GM23338 (cell line): Measurements from ENCODE around the gene IQSEC2.

Experiments used
- CTCF ChIP-seq, 2 experiments: fragments of 200-600 bp in 1 of 2; sonication (generic) in 1 of 2; conservative IDR thresholded peaks; 2 replicates each; pipeline versions ENCODE4 v1.5.1 to v1.6.1; 2016 to 2017; ENCODE audit warnings: antibody characterized with exemption in 2 of 2, low read depth in 2 of 2, mild to moderate bottlenecking in 2 of 2, moderate library complexity in 1 of 2
- EZH2 ChIP-seq: fragments of 200-600 bp; sonication (generic); IDR thresholded peaks from one replicate; pipeline ENCODE4 v1.8.0; 2017; ENCODE audit warnings: antibody characterized with exemption, mild to moderate bottlenecking, low read depth; ENCODE audit not compliant: unreplicated experiment
- EZH2phosphoT487 ChIP-seq: fragments of 200-600 bp; sonication (generic); IDR thresholded peaks from one replicate; pipeline ENCODE4 v1.8.1; 2018; ENCODE audit warnings: antibody characterized with exemption; ENCODE audit not compliant: unreplicated experiment
- NANOG ChIP-seq: IDR thresholded peaks from 2 replicates; pipeline ENCODE4 v1.6.1; 2016; ENCODE audit warnings: antibody characterized with exemption, borderline replicate concordance
- POLR2AphosphoS5 ChIP-seq: IDR thresholded peaks from 2 replicates; pipeline ENCODE4 v1.6.1; 2016; ENCODE audit warnings: antibody characterized with exemption, low read depth
- ZNF114 ChIP-seq: fragments of 250-450 bp; sonication (Bioruptor Pico); IDR thresholded peaks from 2 replicates; pipeline ENCODE4 v1.5.0; 2020; ENCODE audit warnings: mild to moderate bottlenecking, moderate library complexity
- TF ChIP-seq, protein P1 (sequence below): IDR thresholded peaks from one replicate; pipeline ENCODE4 v1.6.1; 2018; ENCODE audit warnings: antibody characterized with exemption; ENCODE audit not compliant: unreplicated experiment
- TF ChIP-seq, protein P2 (sequence below): IDR thresholded peaks from 2 replicates; pipeline ENCODE4 v1.6.1; 2016; ENCODE audit warnings: antibody characterized with exemption

DNA sequence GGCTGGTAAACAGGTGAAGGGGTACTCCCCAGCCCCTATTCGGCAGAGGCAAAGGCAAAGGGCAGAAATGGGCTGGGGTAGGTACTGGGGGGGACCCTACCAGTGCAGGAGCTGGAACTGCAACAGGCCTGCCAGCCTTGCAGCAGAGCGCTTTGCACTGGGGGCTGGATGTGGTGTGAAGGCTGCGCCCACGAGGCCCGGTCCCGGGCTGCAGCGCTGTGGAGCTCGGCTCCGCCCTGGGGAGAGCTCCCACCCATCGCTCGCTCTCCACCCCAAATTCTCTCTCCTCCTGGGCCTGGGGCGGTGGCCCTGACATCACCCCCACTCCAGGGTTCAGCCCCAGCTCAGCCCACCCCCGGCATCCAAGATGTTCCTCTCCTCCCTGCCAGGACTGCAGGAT, 24.2 kb downstream of the IQSEC2 start:
- TF ChIP-seq CTCF (conservative IDR thresholded peaks at IDR 0.05; ENCODE audit: low read depth in 2 of 2) (no peak), EZH2 (no peak), EZH2phosphoT487 (no peak), POLR2AphosphoS5 (no peak), NANOG (no peak), ZNF114 (CRISPR knock-in tag) (no peak)
- TF ChIP-seq, protein P1, sequence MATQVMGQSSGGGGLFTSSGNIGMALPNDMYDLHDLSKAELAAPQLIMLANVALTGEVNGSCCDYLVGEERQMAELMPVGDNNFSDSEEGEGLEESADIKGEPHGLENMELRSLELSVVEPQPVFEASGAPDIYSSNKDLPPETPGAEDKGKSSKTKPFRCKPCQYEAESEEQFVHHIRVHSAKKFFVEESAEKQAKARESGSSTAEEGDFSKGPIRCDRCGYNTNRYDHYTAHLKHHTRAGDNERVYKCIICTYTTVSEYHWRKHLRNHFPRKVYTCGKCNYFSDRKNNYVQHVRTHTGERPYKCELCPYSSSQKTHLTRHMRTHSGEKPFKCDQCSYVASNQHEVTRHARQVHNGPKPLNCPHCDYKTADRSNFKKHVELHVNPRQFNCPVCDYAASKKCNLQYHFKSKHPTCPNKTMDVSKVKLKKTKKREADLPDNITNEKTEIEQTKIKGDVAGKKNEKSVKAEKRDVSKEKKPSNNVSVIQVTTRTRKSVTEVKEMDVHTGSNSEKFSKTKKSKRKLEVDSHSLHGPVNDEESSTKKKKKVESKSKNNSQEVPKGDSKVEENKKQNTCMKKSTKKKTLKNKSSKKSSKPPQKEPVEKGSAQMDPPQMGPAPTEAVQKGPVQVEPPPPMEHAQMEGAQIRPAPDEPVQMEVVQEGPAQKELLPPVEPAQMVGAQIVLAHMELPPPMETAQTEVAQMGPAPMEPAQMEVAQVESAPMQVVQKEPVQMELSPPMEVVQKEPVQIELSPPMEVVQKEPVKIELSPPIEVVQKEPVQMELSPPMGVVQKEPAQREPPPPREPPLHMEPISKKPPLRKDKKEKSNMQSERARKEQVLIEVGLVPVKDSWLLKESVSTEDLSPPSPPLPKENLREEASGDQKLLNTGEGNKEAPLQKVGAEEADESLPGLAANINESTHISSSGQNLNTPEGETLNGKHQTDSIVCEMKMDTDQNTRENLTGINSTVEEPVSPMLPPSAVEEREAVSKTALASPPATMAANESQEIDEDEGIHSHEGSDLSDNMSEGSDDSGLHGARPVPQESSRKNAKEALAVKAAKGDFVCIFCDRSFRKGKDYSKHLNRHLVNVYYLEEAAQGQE: no peak
- TF ChIP-seq, protein P2, sequence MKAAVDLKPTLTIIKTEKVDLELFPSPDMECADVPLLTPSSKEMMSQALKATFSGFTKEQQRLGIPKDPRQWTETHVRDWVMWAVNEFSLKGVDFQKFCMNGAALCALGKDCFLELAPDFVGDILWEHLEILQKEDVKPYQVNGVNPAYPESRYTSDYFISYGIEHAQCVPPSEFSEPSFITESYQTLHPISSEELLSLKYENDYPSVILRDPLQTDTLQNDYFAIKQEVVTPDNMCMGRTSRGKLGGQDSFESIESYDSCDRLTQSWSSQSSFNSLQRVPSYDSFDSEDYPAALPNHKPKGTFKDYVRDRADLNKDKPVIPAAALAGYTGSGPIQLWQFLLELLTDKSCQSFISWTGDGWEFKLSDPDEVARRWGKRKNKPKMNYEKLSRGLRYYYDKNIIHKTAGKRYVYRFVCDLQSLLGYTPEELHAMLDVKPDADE: no peak
